GM10266 (cell line): ENCODE results near the gene CLASP2.
"Not testable (repeated sequence)": the region's sequence is repeated elsewhere in the genome, so short reads cannot be mapped to it uniquely, and the experiment has no call there.

Experiments used
- DNase-seq: peaks from one replicate; pipeline ENCODE4 v3.0.0; 2012; ENCODE audit errors: extremely low spot score
- TF ChIP-seq, protein P1 (sequence below): IDR thresholded peaks from 2 replicates; pipeline ENCODE4 v1.5.1; 2012; ENCODE audit warnings: mild to moderate bottlenecking, low read depth; ENCODE audit not compliant: control insufficient read depth, insufficient read depth; ENCODE audit errors: missing control alignments

Gene CLASP2

DNA sequence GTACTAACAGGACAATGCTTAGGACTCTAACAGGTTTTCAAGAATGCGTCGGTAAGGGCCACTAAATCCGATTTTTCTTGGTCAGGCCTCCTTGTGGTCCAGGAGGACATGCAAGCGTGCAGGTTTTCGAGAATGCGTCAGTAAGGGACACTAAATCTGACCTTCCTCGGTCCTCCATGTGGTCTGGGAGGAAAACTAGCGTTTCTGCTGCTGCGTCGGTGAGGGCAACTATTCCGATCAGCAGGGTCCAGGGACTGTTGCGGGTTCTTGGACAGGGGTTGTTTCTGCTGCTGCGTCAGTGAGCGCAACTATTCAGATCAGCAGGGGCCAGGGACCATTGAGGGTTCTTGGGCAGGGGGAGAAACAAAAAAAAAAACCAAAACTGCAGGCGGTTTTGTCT is 270.1 kb downstream of the CLASP2 start:
- no peak for DNase-seq
- TF ChIP-seq, protein P1, sequence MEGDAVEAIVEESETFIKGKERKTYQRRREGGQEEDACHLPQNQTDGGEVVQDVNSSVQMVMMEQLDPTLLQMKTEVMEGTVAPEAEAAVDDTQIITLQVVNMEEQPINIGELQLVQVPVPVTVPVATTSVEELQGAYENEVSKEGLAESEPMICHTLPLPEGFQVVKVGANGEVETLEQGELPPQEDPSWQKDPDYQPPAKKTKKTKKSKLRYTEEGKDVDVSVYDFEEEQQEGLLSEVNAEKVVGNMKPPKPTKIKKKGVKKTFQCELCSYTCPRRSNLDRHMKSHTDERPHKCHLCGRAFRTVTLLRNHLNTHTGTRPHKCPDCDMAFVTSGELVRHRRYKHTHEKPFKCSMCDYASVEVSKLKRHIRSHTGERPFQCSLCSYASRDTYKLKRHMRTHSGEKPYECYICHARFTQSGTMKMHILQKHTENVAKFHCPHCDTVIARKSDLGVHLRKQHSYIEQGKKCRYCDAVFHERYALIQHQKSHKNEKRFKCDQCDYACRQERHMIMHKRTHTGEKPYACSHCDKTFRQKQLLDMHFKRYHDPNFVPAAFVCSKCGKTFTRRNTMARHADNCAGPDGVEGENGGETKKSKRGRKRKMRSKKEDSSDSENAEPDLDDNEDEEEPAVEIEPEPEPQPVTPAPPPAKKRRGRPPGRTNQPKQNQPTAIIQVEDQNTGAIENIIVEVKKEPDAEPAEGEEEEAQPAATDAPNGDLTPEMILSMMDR: no peak

DNA sequence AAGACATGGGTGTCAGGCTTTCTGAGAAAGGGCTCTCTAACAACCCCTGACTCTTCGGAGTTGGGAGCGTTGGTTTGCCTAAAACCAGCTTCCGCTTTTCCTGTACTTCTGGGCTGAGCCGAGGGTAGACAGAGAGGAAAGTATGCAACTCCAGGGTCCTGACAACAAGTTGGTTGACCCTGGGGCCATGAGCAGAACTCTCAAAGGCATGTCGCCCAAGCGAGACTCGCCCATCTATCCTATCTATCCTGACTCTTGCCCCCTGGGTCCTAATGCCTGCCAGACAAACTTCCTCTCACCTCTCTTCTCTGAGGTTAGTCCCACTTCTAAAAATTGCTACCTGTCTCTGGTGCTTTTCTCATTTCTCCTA is 270.8 kb downstream of the CLASP2 start:
- not testable (repeated sequence) for DNase-seq
